SIG-M5 treated with dmso at 0.1 percent for 504 hours (cell line): ENCODE results near the gene COX19.

Experiments
- DNase-seq: peaks from one replicate; lab custom pipeline; 2025; ENCODE audit not compliant: unreplicated experiment; lab: John Stamatoyannopoulos, UW

COX19 gene

GRCh38 chr7:974820-975681, at the start of gene COX19:
COX19 (minus strand) TSS chr7:975549; CDS start chr7:975509, 40 bp downstream.
- DNase-seq, result peak; percentile 82

GRCh38 chr7:1024331-1024841, 49.0 kb upstream of the COX19 start:
- peak; percentile 25 for DNase-seq

- DNase-seq, result no peak
Measured at GRCh38 chr7:1022801-1023465, 47.6 kb upstream of the COX19 start.

- no peak for DNase-seq
Measured at GRCh38 chr7:1022356-1022755, 47.0 kb upstream of the COX19 start.

GRCh38 chr7:1021931-1022330, 46.6 kb upstream of the COX19 start:
- DNase-seq, result no peak

- no peak for DNase-seq
Measured at GRCh38 chr7:1021366-1021765, 46.0 kb upstream of the COX19 start.

DNA sequence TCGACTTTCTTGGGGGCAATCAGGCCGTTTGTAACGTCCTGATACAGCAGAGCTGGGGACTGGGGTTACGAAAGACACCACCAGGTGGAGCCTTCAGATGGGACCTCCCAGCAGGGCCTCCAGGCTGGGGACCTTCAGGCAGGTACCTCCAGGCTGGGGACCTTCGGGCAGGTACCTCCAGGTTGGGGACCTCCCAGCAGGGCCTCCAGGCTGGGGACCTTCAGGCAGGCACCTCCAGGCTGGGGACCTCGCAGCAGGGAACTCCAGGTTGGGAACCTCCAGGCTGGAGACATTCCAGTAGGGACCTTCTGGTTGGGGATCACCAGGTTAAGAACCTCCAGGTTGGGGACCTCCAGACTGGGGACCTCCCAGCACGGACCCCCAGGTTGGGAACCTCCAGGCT, 45.5 kb upstream of the COX19 start:
- no peak for DNase-seq

DNA sequence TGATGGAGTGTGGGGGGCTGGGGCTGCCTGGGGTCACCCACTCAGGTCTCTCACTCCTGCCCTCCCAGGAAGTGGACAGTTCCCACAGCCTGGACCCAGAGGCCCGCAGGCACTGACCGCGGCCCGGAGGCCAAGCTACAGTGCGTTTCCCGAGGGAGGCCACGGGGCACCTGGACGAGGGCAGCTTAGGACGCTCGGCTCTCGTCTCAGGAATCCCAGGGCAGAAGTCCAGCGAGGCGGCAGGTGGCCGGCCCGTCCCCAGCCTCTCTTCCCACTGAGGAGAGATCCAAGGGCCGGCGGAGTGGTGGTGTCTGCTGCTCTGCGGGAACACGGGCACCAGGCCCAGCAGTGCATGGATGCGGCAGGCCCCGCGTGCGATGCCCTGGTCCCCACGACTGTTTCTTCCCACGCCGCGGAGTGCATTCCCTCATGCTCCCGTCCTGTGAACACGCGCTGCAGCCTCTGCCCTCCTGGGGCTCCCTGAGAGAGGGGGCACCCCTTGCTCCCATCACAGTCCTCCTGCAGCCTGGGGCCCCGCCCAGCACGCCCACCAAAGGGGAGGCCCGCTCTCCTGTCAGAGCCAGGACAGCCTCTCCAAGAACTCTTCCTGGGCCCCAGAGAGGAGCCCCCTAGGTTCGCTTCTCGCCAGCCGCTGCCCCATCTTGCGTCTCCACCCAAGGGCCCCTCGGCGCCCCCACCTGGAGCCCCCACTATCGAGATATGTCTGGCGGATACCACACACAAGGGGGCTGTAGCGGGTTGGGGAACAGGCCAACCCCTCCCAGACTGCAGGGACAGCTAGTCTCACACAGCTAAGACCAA, 44.7 kb upstream of the COX19 start:
- DNase-seq, result no peak

DNA sequence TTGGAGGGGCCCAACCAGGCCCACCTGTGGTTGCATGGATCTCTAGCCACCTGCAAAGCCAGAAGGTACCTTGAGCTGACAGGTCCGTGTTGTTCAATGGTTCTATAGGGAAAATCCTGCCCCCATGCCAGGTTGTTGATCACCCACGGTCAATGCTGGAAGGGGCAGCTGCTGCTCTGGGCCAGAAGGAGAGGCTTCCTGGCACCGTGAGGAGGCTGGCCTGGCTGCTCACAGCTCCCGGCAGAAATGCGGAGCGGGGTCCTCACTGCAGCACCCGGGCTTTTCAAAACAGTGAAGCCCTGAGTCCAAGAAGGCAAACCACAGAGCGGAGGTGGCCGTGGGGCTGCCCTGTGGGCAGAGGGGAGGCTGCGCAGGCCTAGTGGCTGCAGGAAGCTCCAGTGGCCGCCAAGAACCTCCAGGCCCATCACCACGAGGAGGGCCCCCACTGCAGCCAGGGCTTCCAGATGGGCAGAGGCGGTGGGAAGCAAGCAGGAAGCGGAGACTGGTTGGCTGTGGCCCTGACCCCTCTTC, 44.0 kb upstream of the COX19 start:
- DNase-seq, result no peak

- no peak for DNase-seq
Measured at GRCh38 chr7:1018334-1018695, 43.0 kb upstream of the COX19 start.

- DNase-seq, result no peak
Measured at GRCh38 chr7:1017586-1018333, 42.4 kb upstream of the COX19 start.

- no peak for DNase-seq
Measured at GRCh38 chr7:1016577-1017531, 41.5 kb upstream of the COX19 start.

- no peak for DNase-seq
Measured at GRCh38 chr7:1015196-1016121, 40.1 kb upstream of the COX19 start.

- DNase-seq, result no peak
Measured at GRCh38 chr7:1014681-1015080, 39.3 kb upstream of the COX19 start.

- no peak for DNase-seq
Measured at GRCh38 chr7:1013581-1013980, 38.2 kb upstream of the COX19 start.

DNA sequence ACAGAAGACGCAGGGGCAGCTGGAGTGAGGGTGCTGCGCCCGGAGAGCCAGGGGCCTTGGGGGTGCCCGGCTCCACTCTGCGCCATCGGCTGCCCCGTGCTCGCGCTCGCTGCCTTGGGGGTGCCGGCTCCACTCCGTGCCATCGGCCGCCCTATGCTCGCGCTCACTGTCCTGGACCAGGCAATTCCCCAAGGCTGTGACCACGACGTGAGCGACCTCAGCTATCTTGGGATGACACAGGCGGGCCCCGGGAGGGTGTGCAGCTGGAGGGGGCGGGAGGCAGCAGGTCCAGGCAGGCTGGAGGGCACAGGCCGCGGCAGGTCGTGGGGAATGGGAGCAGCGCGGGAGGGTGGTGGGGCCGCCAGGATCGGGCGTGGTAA, 37.4 kb upstream of the COX19 start:
- DNase-seq, result no peak

DNA sequence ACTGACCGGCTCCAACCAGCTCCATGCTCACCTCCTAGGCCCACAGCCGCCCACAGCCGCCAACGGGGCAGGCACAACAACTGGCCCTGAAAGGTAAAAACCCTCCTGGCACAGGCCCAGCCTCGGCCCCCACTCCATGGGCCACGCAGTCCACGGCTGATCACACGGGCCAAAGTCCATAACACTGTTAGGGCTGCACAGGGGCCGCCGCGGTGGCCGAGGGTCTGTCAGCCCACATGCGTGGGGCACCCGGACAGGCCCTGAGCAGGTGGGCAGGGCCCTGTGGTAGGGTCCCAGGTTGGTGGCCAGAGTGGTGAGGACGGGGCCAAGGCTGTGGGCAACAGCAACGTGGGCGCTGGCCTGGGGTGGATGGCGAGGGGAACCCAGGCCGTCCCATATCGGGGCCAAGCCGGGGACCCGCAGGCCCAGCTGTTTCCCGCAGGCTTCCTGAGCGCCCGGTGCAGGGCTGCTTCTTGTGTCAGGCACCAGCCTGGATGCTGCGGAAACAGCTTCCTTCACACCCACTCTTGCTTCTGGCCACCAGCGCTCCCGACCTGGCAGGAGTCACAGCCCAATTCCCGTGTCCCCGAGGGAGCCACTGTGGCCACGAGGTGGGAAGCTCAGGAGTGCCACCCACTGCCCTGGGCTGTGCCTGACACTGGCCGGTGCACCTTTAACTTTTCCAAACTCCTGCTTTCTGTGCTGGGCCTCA, 36.8 kb upstream of the COX19 start:
- no peak for DNase-seq
